T follicular helper cell (primary cell): Measurements from ENCODE around the gene AHCTF1.
"Not testable (repeated sequence)": the region's sequence is repeated elsewhere in the genome, so short reads cannot be mapped to it uniquely, and the experiment has no call there.

Experiments
- DNase-seq: peaks from one replicate; pipeline ENCODE4 v3.0.0-alpha.2; 2020; ENCODE audit warnings: low read depth

The AHCTF1 gene

DNA sequence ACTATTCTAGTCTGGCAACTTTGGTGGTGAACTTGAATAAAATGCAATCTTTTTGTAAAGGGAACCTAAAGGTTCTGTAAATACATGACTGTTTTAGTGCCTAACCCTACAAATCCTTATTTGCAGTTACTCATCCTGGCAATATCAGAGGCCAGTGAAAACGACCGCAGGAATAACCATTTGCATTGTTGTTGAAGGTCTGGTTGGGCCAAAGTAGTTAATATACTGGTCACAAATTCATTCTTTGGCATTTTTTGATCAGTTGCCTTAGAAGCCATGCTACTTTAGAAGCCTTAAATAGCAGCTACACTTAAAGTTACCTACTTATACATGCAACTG, 93.7 kb downstream of the AHCTF1 start:
- DNase-seq = no peak

DNA sequence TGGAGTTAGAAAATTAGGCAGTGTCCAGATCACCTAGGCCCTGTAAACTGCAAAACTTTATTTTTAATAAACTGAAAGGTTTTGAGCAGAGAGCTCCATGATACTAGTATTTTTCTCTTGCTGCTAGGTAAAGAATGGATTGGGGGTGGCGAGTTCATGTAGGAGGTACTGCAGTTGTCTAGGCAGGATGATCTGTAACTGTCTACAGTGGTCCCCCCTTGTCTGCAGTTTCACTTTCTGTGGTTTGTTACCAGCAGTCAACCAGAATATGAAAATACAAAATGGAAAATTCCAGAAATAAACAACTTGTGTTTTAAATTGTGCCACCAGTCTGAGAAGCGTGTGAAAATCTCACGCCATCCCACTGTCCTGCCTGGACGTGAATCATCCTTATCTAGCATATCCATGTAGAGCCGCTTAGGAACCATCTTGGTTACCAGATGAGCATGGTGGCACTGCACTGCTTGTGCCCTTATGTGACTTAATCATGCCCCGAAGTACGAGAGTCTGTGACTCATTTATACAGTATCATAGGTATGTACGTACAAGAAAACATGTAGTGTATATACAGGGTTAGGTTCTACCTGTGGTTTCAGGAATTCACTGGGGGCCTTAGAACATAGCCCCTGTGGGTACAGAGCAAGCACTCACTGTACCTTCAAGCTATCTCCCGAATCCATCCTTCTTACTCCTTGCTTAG, 94.2 kb downstream of the AHCTF1 start:
- no peak for DNase-seq

DNA sequence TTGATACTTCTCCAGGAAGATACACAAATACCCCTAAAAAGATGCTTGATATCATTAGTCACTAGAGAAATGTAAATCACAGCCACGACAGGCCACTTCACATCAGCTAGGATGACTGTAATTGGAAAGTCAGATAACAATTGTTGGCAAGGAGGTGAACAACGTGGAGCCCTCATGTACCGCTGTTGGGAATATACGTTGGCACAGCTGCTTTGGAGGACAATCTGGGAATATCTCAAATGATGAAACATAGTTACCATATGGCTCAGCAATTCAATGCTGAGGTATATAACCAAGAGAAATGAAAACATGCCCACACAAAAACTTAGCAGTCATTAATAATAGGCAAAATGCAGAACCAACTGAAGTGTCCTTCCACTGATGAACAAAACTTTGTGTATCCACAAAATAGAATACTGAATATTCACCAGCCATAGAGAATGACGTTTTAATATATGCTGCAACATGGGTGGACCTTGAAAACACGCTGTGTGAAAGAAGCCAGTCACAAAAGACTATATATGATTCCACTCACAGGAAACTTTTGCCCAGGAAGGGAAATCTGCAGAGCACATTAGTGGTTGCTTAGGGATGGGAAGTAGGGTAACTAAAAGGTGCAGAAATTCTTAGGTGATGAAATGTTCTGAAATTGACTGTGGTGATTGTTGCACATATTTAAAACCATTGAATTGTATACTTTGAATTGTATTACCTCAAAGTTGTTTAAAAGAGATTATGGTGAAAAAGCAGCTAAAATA, 95.4 kb downstream of the AHCTF1 start:
- no peak for DNase-seq

DNA sequence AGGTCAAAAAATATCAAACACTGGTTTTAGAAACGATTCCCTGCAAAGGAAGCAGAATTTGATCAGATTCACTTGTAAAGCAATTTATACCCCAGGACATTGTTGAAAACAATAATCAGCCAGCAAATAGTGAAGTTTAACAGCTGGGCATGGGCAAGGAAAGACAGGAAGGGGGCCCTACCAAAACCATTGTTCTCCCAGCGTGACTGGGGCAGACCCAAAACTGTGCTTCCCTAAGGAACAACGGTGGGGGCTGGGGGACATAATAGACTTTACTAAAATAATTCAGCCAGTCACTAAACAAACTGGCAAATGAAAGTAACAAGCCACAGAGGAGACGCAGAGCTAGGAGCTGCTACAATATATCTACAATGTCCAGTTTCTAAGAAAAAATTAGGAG, 100.2 kb downstream of the AHCTF1 start:
- no peak for DNase-seq

DNA sequence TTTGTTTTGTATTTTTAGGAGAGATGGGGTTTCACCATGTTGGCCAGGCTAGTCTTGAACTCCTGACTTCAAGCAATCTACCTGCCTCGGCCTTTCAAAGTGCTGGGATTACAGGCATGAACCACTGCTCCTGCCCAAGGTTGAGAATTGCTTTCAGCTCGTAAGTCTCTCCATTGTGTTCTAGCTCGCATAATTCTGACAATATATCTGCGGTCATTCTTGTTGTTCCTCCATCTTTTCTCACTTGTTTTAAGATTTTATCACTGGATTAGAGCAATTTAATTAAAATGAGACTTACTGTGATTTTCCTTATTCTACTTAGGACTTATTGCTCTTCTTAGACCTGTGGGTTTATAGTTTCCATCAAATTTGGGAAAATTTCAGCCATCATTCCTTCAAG, 102.9 kb downstream of the AHCTF1 start:
- DNase-seq = no peak

DNA sequence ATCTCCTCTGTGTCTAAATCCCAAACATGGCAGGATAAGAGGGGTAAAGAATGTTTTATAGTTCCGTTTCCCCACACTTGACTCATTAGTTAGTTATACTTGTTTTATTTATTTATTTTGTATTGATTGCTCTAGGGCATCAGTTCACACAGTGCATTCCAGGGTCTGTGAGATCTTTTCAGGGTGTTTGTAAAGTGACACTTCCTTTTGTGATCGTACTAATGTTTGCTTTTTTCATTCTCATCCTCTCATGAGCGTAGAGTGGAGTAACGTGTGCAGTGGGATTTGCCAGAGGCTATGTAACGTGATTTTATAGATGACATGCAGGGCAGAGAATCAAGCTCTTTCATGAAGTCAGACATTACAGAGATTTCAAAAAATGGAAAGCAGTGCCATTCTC, 104.4 kb downstream of the AHCTF1 start:
- DNase-seq = no peak

DNA sequence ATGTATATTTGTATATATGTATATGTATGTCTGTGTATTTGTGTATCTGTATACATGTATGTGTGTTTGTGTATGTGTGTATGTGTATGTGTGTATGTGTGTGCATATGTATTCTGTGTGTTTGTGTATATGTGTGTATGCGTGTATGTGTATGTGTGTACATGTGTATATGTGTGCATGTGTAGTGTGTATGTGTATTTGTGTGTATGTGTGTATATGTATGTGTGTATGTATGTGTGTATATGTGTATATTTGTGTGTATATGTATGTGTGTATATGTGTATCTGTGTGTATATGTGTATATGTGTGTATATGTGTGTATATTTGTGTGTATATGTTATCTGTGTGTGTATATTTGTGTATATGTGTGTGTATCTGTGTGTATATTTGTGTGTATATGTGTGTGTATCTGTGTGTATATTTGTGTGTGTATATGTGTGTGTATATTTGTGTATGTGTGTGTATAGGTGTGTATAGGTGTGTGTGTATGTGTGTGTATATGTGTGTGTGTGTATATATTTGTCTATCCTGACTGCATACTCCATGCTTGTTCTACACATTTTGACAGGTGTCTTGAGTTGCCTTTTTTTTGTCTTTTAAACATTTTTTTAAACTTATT, 106.1 kb downstream of the AHCTF1 start:
- no peak for DNase-seq

DNA sequence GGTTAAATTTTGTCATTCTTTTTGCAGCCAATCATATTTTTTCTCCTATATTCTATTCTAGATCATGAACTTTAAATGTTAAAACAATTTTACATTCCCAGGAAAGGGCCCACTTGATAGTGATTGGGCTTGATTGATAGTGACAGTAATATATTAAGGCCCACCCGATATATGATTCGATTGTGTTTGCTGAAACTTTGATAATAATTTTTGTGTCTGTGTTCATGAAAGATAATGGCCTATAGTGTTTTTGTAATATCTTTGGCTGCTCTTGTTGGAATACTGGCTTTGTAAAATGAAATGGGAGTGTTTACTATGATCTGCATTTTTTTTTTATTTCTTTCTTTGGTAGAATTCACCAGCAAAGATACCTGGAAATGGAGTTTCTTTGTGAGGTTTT, 107.2 kb downstream of the AHCTF1 start:
- DNase-seq = no peak

DNA sequence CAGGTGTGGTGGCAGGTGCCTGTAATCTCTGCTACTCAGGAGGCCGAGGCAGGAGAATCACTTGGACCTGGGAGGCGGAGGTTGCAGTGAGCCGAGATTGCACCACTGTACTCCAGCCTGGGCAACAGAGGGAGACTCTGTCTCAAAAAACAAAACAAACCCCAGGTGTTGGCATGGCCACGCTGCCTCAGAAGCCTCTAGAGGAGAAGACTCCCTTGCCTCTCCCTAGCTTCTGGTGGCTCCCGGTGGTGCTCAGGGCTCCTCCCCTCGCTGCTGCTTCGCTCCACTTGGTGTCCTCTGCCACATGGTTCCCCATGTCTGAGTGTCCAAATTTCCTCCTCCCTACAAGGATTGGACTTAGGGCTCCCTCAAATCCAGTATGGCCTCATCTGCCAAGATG, 109.6 kb downstream of the AHCTF1 start:
- DNase-seq = not testable (repeated sequence)

DNA sequence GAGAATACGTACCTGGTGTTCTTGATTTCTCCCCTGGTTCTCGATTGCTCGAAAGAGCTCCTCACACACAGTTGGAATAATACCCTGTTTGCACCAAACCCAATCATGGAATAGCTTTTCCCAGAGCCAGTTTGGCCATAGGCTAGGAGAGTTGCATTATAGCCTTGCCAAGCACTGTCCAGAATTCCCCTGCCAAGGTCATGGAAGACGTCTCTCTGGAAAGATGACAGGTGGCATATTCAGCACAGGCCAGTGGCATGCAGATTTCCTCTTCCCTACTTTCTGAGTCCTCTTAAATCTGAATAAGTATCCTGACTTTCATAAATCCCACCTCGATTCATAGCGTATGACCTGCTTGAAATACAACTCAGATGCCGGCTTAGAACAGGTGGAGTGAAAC, 111.1 kb downstream of the AHCTF1 start:
- no peak for DNase-seq

DNA sequence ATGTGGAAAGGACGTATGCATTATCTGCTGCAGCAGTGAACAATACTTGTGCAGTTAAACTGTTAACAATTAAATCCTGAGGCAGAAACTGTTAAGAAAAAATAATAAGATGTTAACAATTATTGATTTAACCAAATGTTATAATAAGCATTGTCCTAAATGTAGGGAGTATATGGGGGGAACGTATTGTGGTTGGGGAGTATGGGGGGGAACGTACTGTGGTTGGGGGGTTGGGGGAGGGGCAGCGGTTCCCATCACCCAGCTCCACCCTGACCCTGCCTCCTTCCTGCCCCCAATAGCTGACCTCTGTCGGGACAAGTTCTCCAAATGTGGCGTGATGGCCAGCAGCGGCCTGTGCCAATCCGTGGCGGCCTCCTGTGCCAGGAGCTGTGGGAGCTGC, 114.0 kb downstream of the AHCTF1 start:
- not testable (repeated sequence) for DNase-seq

DNA sequence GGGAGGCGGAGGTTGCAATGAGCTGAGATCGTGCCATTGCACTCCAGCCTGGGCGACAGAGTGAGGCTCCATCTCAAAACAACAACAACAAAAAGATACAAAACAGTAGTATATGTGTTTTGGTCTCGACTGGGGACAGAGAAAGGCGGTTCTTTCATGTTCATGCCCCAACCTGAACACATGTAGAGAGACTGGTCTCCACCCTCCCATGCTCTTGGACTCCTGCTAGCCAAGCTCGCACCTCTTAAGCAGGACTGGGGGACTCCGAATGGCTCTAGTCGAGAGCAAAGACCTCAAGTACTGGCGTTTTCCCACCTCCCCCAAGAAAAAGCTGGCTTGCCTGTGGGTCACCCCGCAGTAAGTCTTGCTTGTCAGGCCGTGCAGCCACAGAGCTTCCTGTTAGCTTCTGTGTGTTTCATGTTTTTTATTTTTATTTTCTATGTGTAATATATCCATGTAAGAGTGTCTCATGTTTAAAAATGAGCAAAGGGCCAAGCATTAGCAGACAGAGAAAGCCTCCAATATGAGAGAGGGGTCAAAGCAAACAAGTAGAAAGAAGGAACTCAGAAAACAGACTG, 116.0 kb downstream of the AHCTF1 start:
- DNase-seq = no peak

DNA sequence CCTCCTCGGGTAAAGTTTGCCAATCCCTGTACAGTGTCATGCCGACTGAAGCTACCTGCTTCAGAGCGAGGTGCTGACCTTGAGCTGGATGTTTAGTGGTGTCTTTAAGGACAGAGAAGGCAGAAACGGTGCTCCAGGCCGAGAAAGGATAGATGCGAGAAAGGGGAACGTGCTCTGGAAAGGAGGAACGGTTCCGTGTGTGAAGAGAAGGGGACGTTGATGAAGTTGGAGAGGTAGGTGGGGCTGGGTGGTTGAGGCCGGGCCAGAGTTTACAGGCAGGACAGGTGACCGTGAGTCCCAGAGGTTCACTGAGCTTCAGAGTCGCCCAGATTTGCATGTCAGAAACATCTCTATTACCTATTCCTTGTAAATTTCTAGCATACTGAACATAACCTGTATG, 116.9 kb downstream of the AHCTF1 start:
- no peak for DNase-seq

DNA sequence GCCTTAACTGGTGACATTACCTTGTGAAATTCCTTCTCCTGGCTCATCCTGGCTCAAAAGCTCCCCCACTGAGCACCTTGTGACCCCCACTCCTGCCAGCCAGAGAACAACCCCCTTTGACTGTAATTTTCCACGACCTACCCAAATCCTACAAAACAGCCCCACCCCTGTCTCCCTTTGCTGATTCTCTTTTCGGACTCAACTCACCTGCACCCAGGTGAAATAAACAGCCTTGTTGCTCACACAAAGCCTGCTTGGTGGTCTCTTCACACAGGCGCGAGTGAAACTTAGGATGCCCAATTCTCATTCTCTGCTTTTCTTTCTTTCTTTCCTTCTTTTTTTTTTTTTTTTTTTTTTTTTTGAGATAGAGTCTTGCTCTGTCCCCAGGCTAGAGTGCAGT, 118.4 kb downstream of the AHCTF1 start:
- not testable (repeated sequence) for DNase-seq

DNA sequence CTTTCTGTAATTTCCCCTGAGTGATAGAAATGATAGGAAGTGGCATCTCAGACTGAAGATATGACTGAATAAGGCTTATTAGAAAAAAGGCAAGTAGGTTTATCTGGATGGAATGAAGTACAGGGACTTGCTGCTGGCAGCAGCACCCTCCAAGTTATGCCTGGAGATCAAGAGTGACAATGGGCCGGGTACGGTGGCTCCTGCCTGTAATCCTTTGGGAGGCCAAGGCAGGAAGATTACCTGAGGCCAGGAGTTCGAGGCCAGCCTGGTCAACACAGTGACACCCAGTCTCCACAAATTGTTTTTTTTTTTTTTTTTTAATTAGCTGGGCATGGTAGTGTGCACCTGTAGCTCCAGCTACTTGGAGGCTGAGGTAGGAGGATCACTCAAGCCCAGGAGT, 119.8 kb downstream of the AHCTF1 start:
- no peak for DNase-seq

DNA sequence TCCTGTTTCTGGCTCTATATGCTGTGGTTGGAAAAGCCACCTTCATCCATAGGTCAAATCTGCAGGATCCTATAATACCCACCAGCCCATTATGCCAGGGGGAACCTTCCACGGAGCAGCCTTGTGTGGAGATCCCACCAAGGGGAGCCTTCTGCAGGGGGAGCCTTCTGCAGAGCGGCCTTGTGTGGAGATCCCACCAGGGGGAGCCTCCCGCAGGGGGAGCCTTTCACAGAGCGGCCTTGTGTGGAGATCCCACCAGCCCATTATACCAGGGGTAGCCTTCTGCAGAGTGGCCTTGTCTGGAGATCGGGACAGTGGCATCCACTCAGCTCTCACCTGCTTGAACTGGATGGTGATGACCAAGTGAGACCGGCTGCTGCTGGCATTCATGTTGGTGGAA, 122.3 kb downstream of the AHCTF1 start:
- no peak for DNase-seq

DNA sequence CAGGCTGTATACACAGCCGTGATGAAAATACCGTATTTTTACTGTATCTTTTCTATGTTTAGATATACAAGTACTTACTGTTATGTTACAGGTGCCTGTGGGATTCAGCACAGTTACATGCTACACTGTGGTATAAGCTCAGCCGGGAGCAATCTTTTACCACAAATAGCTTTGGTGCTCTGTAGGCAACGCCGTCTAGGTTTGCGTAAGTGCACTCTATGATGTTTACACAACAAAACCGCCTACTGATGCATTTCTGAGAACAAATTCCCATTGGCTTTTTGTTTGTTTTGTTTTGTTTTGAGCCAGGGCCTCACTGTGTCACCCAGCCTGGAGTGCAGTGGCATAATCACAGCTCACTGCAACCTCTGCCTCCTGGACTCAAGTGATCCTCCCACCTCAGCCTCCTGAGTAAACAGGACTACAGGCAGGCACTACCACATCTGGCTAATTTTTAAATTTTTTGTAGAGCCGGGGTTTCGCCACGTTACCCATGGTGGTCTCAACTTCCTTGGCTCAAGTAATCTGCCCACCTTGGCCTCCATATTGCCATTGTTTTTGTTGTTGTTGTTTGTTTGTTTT, 126.5 kb downstream of the AHCTF1 start:
- DNase-seq = no peak

DNA sequence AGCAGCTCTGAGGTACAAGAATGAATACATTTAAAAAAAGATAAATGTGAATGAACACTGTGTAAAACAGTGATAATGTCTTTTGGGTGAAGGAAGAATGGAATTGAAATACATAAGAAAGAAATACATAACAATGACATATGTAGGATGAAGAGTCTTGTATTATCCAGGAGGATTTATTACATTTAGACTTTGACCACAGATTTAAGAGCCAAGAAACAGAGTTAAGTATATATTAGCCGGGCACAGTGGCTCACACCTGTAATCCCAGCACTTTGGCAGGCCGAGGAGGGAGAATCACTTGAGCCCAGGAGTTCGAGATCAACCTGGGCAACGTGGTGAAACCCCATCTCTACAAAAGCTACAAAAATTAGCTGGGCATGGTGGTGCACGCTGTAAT, 127.9 kb downstream of the AHCTF1 start:
- no peak for DNase-seq

DNA sequence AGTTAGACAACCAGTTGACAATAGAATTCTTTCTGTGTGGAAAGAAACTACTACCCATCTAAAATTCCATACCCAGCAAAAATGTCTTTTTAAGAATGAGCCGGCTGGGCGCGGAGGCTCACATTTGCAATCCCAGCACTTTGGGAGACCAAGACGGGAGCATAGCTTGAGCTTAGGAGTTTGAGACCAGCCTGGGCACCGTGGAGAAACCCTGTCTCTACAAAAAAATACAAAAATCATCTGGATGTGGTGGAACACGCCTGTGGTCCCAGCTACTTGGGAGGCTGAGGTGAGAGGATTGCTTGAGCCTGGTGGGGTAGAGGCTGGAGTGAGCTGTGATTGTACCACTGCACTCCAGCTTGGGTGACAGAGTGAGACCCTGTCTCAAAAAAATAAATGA, 128.4 kb downstream of the AHCTF1 start:
- no peak for DNase-seq

DNA sequence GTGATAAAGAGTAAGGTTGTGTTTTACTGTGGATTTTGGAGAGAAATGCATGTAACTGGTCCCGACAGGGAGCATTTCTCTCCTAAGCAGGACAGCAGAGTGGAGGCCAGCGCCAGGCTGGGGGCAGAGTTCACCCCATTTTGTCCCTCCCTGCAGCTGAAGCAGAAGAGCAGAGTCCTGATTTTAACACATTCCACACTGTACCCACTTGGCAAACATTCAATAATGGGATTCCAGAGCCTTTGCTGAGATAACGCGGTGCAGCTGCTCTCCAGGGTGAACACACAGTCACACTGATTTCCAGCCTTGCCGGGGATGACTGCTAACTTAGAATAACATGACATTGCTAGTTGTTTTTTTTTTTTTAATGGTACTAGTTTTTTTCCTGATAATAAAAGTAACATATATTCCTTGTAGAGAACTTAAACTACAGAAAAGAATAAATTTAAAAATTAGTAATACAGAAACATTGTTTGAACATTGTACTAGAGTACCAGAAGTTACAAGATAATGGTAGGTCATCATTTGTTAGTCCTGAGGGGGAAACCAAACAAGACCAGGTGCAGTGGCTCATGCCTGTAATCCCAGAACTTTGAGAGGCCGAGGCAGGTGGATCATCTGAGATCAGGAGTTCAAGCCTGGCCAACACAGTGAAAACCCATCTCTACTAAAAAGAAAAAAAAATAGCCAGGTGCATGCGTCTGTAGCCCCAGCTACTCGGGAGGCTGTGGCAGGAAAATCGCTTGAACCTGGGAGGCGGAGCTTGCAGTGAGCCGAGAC, 130.3 kb downstream of the AHCTF1 start:
- no peak for DNase-seq

DNA sequence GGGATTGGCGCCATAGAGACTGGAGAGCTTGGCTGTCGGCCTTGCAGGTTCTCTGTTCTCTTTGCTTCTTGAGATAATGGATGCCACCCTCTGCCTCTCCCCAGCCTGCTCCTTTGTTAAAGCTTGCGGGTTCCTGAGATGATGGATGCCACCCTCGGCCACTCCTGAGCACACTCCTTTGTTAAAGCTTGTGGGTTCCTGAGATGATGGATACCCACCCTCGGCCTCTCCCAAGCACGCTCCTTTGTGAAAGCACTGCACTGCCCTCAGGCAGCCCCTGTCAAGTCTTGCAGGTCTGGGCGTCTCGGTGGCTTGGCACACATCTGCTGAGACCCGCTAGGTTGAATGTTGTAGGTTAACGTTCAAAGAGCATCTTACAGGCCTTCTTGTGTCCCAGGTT, 131.0 kb downstream of the AHCTF1 start:
- DNase-seq = no peak

DNA sequence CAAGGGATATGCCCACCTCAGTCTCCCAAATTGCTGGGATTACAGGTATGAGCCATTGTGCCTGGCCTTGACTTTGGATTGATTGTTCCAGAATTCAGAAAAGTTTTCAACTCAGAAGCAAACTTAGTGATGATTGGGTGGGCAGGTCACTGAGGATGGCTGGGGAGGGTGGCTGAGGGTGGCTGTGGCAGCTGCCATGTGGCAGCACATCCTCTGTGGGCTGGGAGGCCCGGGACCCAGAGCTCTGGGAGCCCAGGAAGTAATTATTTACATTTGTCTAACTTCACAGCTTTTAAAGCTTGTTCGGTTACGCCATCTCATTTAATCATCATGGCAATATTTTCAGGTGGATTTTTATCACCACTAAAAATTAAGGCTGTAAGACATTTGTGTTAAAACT, 131.4 kb downstream of the AHCTF1 start:
- DNase-seq = no peak
